D341Med (cell line): Measurements from ENCODE around the gene TMEM45B.
A peak's percentile ranks its signal among the peaks of the same experiment; 100 is the strongest.
"Not testable (repeated sequence)": the region's sequence is repeated elsewhere in the genome, so short reads cannot be mapped to it uniquely, and the experiment has no call there.

Source experiments
- DNase-seq: peaks from one replicate; pipeline ENCODE4 v3.0.0; 2012; ENCODE audit warnings: low spot score

TMEM45B gene

DNA sequence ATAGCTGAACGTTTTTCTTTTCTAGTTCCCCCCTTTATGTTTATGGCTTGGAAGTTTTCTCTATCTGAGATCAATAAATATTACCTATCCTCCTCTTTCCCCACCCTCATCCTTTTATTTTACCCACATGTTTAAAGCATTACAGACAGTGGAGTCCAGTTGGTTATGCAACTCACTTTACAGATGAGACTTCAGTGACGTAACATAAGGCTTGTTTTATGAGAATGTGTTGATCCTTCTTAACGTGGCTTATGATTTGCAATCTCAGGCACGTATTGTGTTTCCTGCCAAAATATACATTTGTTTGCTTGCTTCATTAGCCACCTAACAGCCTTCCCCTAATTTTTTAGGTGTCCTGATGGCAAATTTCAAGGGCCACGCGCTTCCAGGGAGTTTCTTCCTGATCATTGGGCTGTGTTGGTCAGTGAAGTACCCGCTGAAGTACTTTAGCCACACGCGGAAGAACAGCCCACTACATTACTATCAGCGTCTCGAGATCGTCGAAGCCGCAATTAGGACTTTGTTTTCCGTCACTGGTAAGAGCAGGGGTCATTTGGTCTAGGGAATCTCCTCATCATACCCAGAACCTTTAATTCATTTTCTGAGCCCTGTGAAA lies 36.6 kb downstream of the TMEM45B start:
- DNase-seq: no peak

DNA sequence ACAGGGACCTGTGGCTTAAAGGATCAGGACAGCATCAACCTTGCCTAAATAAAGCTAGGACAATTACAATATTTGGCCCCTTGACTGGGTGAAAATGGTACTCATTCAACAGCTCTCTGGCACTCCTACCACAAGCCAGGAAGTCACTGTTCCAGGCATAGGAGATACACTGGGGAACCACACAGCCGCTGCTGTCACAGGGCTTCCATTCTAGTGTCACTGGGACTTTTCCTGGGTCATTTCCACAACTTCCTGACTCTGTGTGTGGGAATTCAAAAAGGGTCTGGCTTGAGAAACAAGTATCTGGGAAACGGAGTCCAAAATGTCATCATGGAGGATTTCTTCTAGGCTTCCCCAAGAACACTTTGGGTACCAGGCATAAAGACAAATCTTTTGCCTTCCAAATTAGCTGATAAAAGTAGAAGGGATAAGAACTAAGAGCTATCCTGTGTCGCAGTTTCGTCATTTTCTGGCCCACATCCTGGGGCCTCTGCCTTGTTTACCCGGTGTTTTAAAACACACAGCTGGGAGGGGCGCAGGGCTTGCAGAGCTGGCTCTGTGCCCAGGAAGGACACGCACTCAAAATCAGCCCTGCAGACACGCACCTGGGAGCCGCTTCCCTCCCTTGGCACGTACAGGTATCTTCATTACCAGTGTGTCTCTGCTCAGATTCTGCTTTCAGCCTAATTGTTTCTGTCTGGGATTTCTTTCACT lies 38.0 kb downstream of the TMEM45B start:
- no peak for DNase-seq

DNA sequence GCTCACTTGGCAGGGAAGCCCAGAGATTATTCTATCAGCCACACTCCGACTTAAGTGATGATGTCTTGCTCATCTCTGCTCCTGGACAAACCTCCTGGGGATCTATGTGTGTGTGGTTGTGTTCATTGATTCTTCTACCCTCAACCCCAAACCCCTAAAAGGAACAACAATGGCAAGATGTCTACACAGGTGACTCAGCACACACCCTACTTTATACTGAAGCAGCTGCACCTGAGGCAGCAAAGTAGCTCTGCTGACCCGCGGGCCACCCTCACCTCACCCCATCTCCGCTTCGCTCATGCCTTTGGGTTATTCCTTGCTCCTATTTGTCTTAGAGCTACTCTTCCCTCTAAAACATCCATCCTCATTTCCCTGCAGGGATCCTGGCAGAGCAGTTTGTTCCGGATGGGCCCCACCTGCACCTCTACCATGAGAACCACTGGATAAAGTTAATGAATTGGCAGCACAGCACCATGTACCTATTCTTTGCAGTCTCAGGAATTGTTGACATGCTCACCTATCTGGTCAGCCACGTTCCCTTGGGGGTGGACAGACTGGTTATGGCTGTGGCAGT lies 38.7 kb downstream of the TMEM45B start:
- no peak for DNase-seq

DNA sequence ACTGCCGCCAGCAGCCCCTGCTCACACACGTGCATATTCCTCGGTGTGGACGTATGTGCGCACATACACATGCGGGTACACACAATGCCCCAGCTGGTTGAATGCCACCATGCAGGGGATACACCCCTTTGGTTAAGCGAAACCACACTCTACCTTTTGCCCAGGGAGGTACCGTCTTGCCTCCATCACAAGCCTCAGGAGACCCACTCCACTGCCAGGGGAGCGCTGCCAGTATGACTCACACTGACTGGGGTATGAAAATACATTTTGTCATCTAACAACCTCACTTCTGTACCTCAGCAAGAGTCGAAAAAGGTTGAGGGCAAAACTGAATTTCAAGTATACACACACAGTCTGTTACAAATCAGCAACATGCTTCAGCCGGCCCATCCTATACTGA lies 39.4 kb downstream of the TMEM45B start:
- no peak for DNase-seq

DNA sequence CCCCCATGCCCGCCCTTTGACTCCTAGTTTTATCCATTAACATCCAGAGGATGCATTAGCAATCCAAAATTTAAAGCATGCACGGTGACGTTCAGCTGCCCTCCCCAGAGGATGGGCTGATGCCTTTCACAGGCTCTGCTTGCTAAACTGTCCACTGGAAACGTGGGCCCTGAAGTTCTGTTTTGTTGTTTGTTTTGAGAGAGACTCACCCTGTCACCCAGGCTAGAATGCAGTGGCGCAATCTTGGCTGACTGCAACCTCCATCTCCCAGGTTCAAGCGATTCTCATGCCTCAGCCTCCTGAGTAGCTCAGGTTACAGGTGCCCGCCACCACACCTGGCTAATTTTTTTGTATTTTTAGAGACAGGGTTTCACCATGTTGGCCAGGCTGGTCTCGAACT lies 40.4 kb downstream of the TMEM45B start:
- no peak for DNase-seq

DNA sequence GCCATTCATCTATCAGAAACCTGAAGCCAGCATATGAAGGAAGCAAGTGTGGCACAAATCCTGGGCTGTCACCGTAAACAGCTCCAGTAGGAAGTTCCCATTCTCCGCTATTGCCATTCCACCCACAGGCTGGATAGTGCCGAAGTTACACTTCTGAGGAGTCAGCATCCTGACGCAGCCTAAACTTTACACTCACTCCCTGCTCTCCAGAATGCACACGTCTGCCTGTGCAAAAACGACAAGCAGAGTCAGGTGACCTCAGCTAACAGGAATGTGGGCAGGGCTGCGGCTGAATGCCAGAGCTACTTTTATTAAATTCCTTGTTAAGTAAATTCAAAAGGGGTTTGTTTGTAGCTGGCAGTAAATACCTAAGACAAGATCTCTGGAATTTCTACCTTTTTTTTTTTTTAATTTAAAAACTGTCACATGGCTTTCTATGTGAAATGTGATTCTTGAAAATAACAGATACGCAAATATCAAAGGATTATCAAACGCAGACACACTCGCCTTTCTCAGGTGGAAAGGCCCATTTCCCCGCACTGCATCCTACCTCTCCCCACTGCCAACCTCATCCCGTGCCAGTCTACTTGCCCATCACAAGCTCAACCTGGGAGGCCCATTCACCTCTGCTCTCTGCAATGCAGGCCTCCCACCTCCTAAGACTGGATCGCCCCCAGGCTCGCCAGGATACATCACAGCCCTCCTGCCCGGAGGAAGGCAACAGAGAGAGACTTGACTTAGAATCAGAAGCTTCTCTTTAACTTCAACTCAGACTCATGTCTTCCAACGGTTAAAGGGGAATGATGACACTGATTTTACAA lies 46.3 kb downstream of the TMEM45B start:
- no peak for DNase-seq

DNA sequence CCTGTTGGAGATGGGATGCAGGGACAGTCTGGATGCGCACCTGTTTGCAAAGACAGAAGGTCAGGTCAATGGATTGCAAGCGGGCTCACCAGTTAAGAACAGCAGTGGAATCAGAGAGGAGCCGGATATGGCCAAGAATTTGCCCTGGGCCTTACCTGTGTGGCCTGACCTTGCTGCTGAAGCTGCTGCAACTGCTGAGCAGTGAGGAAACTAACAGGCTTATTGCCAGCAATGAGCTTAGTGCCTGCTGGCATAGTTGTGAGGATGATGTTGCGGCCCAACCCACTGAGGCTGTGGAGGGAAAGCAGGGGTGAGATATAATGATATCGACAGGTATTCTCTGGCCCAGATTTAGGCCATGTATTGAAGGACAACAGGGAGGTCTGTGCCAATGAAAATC lies 49.2 kb downstream of the TMEM45B start:
- no peak for DNase-seq

DNA sequence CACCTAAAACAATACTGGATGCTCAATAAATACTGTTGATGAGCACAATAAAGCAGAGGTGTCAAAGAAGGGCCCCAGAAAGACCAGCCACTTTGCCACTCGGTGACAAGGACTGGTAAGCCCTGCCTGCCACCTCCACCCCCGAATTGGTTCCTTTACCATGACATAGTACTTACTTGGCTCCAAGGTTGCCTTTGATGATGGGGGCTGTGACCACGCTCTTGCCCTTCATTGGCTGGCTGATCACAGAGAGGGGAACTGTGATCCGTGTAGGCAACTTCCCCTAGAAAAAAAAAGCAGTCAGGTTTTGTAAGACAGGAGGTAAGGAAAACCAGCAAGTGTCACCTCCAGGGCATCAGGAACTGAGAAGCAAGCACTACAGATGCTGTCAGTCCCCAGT lies 50.1 kb downstream of the TMEM45B start:
- no peak for DNase-seq

DNA sequence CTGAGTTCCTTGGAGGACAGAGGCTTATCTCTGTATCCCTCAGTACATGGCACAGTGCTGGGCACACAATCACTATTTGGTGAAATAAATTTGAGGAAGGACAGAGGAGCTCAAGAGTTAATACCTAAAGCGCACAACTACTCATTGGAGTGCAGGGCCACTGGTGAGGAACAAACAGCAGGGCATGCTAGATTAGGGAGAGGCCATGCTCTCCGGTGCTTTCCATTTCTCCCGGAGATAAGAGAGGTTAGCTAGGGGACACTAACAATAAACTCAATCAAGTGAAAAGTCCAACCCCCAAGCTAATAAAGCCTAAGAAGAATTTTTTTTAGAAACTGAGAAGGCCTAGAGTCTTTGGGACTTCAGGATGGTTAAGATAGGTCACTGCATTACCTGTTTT lies 50.7 kb downstream of the TMEM45B start:
- no peak for DNase-seq

DNA sequence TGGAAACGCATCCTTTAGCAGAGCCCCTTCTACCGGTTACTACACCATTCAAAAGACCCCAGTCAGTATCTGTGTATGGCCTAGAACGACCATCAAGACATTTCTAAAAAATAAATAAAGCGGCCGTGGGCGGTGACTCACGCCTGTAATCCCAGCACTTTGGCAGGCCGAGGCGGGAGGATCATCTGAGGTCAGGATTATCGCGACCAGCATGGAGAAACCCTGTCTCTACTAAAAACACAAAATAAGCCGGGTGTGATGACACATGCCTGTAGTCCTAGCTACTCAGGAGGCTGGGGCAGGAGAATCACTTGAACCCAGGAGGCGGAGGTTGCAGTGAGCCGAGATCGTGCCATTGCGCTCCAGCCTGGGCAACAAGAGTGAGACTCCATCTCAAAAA lies 53.0 kb downstream of the TMEM45B start:
- not testable (repeated sequence) for DNase-seq

DNA sequence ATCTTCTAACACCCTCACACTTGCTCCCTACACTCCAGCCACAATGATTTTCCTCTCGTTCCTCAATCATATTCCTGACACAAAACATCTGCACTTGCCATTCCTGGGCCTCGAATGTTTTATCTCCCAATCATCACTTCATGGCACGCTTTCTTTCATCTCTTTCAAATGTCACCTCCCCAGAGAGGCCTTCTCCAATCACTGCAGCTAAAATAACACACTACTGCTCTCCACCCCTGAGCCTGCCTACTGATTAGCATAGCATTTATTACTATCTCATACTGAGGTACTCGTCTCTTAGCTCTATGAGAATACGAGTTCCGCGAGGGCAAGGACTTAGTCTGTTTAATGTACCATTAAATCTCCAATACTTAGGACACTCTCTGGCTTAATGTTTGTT lies 56.3 kb downstream of the TMEM45B start:
- no peak for DNase-seq

DNA sequence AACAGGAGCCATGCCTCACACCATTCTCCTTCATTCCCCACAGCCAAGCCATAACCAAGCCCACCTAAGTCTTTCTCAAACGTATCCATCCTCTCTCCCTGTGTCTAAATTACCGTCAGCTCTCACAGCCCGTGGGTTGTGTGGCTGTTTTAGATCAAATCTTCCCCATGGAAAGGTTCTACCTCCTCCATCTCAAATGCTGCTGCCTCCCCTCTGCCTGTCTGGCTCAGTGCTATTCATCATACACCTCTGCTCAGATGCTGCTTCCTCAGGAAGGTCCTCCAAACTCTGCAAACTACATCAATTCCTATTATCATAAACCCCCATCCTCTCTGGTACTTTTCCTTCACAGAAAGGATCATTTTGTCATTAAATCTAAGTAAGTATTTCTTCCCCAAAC lies 64.7 kb downstream of the TMEM45B start:
- DNase-seq: no peak

DNA sequence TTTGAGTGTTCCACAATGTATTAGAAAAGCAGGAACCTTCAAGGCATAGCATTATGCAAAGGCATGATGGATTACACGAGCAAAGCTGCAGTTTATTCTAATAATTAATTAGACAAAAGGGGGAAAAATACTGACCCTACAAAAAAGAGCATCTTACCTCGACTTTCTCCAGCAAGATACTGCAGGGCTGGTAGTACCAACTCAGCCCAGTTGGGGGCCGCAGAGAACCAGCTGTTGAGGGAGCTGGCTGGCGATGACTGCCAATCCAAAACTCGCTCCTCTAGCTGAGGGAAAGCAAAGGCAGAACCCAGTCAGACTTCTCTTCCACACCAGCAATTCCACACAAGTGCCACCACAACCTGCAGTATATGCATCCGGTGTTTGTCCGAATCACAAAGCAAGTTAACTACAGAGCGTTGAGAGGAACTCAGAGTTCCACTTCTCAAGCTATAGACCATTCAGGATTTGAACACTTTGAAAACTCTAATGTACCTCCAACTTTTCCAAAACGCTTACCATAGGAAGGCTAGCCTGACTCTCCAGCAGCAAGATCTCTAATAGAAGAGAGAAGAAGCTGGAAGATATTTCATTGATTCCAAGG lies 66.0 kb downstream of the TMEM45B start:
- DNase-seq: peak; percentile 74

DNA sequence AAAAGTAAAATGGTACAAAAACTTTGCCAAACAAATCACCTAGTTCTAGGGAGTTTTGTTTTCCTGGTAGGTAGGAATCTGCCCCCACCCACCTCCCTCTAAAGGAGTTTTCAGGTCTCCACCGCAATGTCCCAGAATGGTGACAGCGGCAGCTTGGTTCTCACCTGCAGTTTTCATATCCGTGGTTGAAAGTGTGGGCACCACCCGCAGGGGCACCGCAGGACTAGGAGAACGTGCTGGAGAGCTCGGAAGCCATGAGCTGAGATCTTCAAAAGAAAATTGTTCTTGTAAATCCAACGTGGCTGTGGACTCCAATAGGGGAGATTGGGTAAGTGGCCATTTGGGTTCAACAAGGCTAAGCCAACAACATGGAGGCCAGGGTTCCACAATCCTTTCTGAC lies 68.9 kb downstream of the TMEM45B start:
- DNase-seq: no peak

DNA sequence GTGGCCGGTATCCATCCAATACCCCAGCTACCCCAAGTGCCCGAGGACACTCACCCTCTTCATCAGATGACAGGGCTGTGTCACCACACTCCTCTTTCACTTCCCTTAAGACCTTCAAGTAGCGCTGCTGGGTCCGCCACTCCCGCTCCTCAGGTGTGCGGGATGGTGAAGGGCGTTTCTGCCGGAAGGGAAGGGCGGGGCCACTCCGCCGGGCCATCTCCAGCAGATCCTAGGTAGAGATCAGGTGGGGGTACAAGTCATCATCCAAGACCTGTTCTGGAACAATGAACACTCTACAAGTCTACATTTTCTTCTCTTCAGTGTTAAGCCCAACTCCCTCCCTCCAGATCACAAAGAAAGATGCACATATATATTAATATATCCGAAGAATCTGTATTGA lies 69.7 kb downstream of the TMEM45B start:
- no peak for DNase-seq

DNA sequence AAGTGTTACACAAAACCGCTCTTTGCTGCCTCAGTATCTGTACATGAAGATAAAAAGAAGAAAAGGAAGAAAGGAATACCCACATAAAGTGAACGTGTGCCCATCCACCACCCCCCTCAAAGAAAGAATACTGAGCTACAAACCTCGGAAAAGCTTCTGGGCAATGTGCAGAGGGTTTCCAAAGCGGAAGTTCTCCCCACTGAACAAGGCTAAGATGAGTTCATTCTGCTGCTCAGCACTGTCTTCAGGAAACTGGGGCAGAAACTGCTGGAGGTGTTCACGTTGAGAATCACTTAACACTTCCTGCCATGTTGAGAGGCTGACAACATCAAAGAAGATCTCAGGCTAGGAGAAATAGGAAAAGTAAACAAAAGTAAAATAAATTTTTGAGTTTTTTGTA lies 72.8 kb downstream of the TMEM45B start:
- no peak for DNase-seq

DNA sequence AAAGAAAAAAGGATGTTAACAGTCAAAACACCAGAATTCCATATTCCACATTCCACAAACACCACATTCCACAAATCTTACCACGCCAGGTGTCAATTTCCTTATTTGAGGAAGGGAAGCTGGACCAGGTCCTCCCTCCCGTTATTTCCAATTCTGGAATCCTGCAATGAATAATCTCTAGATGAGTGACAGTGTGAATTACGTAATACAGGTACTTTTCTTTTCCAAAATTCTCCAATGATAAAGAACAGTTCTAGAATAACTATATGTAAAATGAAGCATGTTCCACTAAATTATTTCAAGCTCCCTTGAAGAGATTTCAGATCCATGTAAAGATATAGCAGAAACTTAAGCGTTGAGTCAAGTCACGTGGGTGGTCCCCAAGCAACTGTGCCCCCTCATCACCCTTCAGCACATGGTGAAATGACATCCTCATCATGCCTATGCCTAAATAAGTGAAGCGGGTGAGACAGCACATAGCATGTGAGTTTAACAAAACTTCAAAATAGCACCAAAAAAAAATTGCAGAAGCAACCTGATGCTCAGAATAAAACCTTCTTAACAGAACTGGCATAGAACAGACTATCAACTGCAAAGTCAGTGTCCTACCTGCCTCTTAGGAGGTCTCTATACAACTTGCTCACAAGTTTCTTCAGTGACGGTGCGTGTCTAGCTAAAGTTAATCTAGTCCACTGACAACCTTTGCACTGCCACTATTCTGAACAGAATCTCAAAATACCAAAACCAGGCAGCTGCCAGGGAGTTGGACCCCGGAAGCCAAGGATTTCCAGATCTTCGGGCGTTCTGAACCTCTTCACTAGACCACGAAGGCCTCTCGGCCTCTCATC lies 78.9 kb downstream of the TMEM45B start:
- no peak for DNase-seq

DNA sequence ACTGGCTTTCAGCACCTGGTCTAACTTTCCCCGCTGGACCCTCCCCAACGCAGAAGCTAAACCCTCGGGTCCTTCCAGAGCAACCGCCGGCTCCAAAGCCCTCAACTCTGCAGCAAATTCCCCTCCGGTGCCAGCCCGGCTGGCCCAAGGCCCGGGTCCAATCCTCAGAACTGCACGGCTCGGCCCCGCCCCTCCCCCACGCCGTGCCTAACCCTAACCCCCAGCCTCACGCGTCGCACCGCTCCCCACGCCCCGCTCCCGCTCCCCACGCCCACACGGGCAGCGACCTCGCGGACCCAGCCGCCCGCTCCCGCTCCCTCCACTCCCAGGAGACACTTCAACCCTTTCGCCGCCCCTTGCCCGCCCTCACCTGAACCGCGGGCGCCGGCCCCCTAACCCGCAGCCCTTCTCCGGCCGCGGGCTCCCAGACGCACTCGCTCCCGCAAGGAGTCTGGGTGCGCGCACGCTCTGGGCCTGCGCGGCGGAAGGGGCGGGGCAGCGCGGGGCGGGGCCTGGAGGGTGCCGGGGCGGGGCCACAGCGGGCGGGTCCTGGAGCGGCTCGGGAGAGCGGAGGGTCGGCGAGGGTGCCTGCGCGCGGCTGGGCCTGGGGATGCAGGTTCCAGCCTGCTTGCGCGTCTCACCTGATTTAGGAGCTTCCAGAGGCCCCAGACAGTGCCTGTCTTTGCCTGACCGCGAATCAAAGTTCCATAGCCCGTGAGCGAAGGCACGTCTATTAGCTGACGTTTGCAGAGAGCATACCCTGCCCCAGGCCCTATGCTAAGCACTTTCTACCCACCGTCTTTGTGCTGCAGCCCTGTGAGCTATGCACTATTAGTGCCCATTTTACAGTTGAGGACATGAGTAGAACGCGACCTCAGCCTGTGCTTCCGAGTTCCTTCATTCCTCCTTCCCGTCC lies 79.7 kb downstream of the TMEM45B start, which contains the start of gene NFRKB:
Gene NFRKB, minus strand, starts transcription at position 453 of the 916 bp plus-strand sequence. CDS start 2,729 bp downstream, outside the sequence.
- peak; percentile 99 for DNase-seq

DNA sequence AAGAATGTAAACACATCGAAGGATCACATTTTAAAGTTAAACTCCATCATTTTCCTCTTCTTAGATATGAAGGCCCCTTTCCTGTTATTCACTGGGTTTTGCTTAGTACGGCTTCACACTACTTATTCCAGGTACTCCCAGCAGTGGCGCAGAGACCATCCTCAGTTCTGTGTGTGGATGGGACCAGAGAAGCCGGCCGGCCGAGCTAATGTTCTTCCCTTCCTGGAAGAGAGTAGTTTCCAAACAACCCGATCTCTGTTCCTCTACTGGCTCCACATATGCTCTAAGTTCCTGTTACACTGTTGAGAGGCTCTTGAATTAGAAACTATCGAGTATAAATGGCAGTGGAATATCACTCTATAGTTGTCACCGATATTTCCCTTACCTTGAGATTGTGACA lies 80.4 kb downstream of the TMEM45B start:
- DNase-seq: no peak

DNA sequence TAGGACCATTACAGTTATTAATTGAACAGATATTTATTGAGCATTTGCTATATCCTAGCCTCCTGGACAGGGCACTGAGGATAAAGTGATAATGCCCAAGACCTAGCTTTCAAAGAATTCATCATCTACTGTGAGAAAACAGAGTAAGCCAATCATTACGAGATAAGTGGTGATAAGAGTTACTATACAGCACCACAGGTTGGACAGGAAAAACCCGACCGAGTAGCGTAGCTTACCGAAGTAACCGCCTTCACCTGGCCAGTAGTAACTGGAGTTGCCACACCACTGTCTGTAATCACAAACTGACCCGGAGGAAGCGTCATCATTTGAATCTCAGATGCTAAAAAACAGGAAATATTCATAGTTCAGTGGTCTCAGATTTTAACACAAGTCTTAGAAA lies 89.8 kb downstream of the TMEM45B start:
- no peak for DNase-seq
